Suprapubic skin (tissue), 4 donors: ENCODE results near the gene MYO18B. TPM values are rescaled to one million over a fixed set of nuclear protein-coding genes. Genes with fewer than 3 reads are reported as not detected.

Experiments
- DNase-seq, 2 donors: peaks; one replicate each; pipeline ENCODE4 v3.0.0-alpha.2; 2019; ENCODE audit warnings: low spot score in 2 of 2
- H3K27ac ChIP-seq: fragments of 200-600 bp; sonication (generic); one replicate; pipeline ENCODE4 v1.5.1; 2019
- H3K27me3 ChIP-seq: fragments of 200-600 bp; sonication (generic); one replicate; pipeline ENCODE4 v1.5.1; 2019
- H3K36me3 ChIP-seq: fragments of 200-600 bp; sonication (generic); one replicate; pipeline ENCODE4 v1.5.1; 2019
- H3K4me1 ChIP-seq: fragments of 200-600 bp; sonication (generic); one replicate; pipeline ENCODE4 v1.5.1; 2019
- H3K4me3 ChIP-seq: fragments of 200-600 bp; sonication (generic); one replicate; pipeline ENCODE4 v1.5.1; 2019; ENCODE audit warnings: mild to moderate bottlenecking
- H3K9me3 ChIP-seq: fragments of 200-600 bp; sonication (generic); one replicate; pipeline ENCODE4 v1.5.1; 2019
- EP300 ChIP-seq: sonication (generic); formaldehyde crosslinking; IDR thresholded peaks from one replicate; pipeline ENCODE4 v1.6.1; 2017; ENCODE audit warnings: antibody characterized with exemption
- POLR2A ChIP-seq, 2 donors: fragments of 450-650 bp; IDR thresholded peaks; one replicate each; pipeline ENCODE4 v1.6.1; 2017; ENCODE audit warnings: antibody characterized with exemption in 2 of 2, mild to moderate bottlenecking in 2 of 2, moderate library complexity in 2 of 2
- POLR2AphosphoS5 ChIP-seq, 3 donors: sonication (generic); formaldehyde crosslinking; IDR thresholded peaks; one replicate each; pipeline ENCODE4 v1.6.1; 2017; ENCODE audit warnings: antibody characterized with exemption in 3 of 3
- WGBS: methylation state at CpG from one replicate; pipeline ENCODE4 v1.1.5; 2018; 5-methylcytosine and 5-hydroxymethylcytosine counted together
- total RNA-seq, 4 donors: library from RNA; depleted of rRNA; stranded (reverse); fragments of >200 nt; gene quantifications; one replicate each; pipeline ENCODE4 v1.1.0, GENCODE V29; 2016
- TF ChIP-seq, protein P1 (sequence below), 2 donors: fragments of 200-600 bp in 1 of 2; fragments of 450-650 bp in 1 of 2; sonication (generic) in 1 of 2; IDR thresholded peaks; one replicate each; pipeline ENCODE4 v1.5.1; 2016 to 2019; ENCODE audit warnings: antibody characterized with exemption in 2 of 2, mild to moderate bottlenecking in 1 of 2, moderate library complexity in 1 of 2

MYO18B gene
- total RNA-seq, 4 donors from 2014 or later = 1.2 to 3.2 (median 1.7) TPM

DNA sequence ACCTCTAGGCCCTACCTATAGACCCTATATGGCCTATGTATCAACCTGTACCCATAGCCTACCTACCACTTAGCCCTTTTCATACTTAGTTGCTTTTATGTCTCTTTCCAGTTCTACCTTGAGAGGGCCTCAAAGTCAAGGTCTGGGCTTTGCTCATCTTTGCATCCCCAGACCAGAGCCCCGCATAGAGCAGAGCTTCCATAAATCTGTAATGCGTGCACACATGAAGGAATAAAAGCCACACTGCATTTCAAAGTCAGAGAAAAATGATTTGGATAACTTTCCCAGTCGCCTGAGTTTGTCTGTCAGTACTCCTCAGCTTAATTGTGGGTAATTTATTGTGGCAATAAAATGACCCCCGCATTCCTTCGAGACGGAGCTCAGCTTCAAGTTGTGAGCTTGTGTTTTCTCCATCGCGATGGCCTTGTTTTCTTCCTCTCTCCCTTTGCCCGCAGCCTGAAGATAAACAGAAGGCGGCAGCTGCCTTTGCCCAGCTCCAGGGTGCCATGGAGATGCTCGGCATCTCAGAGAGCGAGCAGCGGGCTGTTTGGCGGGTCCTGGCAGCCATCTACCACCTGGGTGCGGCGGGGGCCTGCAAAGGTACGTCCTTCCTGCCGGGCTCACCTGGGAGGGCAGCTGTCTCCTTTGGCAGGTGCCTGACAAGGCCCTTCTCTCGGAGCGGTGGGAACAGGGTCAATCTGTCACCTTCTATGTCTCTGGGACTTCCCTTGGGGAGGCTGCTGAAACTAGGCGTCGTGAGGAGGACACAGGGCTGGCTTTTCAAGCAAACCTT, 55.7 kb downstream of the MYO18B start:
- H3K4me1 ChIP-seq = no peaks in the 10 kb centered on the region
- DNase-seq = no peak
- WGBS = 42% methylated on average over 22 of the region's 22 CpGs
- H3K4me3 ChIP-seq = no peak overlapping the region
- no peaks in the 10 kb centered on the region for H3K9me3 ChIP-seq
- no peak overlapping the region for H3K27ac ChIP-seq
- TF ChIP-seq, protein P1, sequence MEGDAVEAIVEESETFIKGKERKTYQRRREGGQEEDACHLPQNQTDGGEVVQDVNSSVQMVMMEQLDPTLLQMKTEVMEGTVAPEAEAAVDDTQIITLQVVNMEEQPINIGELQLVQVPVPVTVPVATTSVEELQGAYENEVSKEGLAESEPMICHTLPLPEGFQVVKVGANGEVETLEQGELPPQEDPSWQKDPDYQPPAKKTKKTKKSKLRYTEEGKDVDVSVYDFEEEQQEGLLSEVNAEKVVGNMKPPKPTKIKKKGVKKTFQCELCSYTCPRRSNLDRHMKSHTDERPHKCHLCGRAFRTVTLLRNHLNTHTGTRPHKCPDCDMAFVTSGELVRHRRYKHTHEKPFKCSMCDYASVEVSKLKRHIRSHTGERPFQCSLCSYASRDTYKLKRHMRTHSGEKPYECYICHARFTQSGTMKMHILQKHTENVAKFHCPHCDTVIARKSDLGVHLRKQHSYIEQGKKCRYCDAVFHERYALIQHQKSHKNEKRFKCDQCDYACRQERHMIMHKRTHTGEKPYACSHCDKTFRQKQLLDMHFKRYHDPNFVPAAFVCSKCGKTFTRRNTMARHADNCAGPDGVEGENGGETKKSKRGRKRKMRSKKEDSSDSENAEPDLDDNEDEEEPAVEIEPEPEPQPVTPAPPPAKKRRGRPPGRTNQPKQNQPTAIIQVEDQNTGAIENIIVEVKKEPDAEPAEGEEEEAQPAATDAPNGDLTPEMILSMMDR (IDR thresholded peaks at IDR 0.05) = no peak
- TF ChIP-seq POLR2AphosphoS5 (IDR thresholded peaks at IDR 0.05) (no peak), EP300 (no peak), POLR2A (IDR thresholded peaks at IDR 0.05) (no peak)
- H3K36me3 ChIP-seq = no peaks in the 10 kb centered on the region
- peaks cover 27% of the 10 kb centered on the region for H3K27me3 ChIP-seq

DNA sequence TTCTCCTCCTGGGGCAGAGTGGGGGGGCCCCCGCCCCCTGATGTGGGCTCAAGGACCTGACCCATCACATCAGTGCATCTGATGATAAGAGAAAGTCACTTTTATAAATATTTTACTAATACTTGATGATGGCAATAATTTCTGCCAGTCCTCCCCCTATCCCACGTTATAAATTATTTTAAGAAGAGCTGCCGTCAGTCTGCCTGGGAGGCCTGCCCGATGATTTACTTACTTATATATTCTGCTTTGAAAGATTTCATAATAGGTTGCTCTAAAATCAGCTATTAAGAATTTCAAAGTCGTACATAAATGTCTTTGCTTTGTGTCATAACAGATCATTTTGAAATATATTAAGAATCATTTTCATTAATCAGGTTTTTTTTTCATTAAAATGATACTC, 58.8 kb downstream of the MYO18B start:
- WGBS = 37% methylated on average over 5 of the region's 5 CpGs
- no peaks in the 10 kb centered on the region for H3K4me1 ChIP-seq
- no peak for DNase-seq
- no peaks in the 10 kb centered on the region for H3K9me3 ChIP-seq
- no peak for TF ChIP-seq POLR2AphosphoS5 (IDR thresholded peaks at IDR 0.05)
- TF ChIP-seq, protein P1 (IDR thresholded peaks at IDR 0.05) = no peak
- TF ChIP-seq POLR2A (IDR thresholded peaks at IDR 0.05) = no peak
- TF ChIP-seq EP300 = no peak
- H3K27ac ChIP-seq = no peak overlapping the region
- no peak overlapping the region for H3K4me3 ChIP-seq
- H3K36me3 ChIP-seq = no peaks in the 10 kb centered on the region
- H3K27me3 ChIP-seq = peaks cover 32% of the 10 kb centered on the region

DNA sequence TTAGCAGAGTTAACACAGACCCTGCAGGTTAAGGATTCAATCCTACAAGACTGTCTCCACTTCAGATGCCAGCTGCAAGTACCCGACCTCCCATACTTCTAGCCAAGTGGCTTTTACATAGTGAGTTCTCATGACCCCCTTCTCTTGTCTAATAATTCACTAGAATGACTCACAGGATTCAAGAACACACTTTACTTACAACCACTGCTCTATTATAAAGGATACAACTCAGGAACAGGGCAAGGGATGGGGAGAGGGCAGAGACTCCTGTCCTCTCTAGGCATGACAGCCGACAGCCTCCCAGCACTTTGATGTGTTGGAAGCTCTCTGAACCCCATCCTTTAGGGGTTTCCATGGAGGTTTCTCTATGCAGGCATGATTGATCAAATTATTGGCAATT, 60.0 kb downstream of the MYO18B start:
- Histone ChIP-seq H3K4me1 (no peaks in the 10 kb centered on the region), H3K9me3 (no peaks in the 10 kb centered on the region), H3K36me3 (no peaks in the 10 kb centered on the region), H3K27ac (no peak overlapping the region), H3K27me3 (peaks cover 32% of the 10 kb centered on the region), H3K4me3 (no peak overlapping the region)
- 66% methylated on average over 2 of the region's 2 CpGs for WGBS
- no peak for DNase-seq
- TF ChIP-seq EP300 (no peak), POLR2A (IDR thresholded peaks at IDR 0.05) (no peak), POLR2AphosphoS5 (IDR thresholded peaks at IDR 0.05) (no peak)
- TF ChIP-seq, protein P1 (IDR thresholded peaks at IDR 0.05) = no peak

DNA sequence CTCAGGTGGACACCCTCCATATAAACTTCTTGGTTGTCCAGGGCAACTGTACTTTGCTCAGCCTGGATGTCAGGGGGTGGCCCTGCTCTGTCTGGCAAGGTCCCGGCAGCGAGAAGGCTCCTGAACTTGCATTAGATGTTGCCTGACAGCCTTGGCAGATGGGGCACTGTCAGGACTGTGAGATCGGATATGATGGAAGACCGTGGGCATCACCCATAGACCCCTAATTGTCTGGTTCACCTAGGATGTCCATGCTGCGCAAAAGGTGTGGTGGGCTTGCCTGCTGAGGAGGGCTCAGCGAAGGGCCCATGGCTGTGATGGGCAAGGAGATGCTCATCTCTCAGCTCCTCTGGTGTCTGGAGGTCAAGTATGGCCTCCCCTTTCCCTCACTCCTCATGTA, 62.7 kb downstream of the MYO18B start:
- H3K36me3 ChIP-seq = no peaks in the 10 kb centered on the region
- DNase-seq = no peak
- H3K4me1 ChIP-seq = no peaks in the 10 kb centered on the region
- no peaks in the 10 kb centered on the region for H3K9me3 ChIP-seq
- TF ChIP-seq POLR2A (IDR thresholded peaks at IDR 0.05) = no peak
- TF ChIP-seq EP300 = no peak
- TF ChIP-seq POLR2AphosphoS5 (IDR thresholded peaks at IDR 0.05) = no peak
- TF ChIP-seq, protein P1 (IDR thresholded peaks at IDR 0.05) = no peak
- no peak overlapping the region for H3K4me3 ChIP-seq
- H3K27ac ChIP-seq = no peak overlapping the region
- H3K27me3 ChIP-seq = peaks cover 26% of the 10 kb centered on the region
- 95% methylated on average over 5 of the region's 6 CpGs for whole genome bisulfite sequencing

DNA sequence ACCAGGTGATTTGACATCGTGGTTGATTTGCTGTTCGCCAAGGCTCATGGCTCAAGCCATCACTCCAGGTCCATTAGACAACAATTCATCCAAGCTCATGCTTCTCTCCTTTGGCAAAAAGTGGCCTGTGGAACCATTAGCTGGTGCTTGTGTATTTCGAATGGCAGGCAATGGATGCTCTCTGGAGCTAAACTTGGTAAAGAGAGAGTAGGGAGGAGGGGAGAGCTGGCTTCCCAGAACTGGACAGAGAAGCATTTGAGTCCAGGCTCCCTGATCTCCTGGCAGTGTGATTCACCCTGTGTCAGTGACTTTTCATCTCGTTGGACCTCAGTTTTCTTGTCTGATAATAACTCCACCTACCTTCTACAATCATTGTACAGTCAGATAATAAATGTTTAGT, 64.6 kb downstream of the MYO18B start:
- Histone ChIP-seq H3K36me3 (no peaks in the 10 kb centered on the region), H3K4me3 (no peak overlapping the region), H3K27me3 (peaks cover 18% of the 10 kb centered on the region), H3K4me1 (no peaks in the 10 kb centered on the region), H3K9me3 (no peaks in the 10 kb centered on the region), H3K27ac (no peak overlapping the region)
- 61% methylated on average over 4 of the region's 4 CpGs for WGBS
- TF ChIP-seq POLR2AphosphoS5 (IDR thresholded peaks at IDR 0.05) (no peak), EP300 (no peak), POLR2A (IDR thresholded peaks at IDR 0.05) (no peak)
- TF ChIP-seq, protein P1 (IDR thresholded peaks at IDR 0.05) = no peak
- no peak for DNase-seq
